Breast epithelium (tissue), 4 donors: ENCODE data around the gene HJURP. TPM values are rescaled to one million over a fixed set of nuclear protein-coding genes. Genes with fewer than 3 reads are reported as not detected.

Experiments
- DNase-seq, 2 donors: peaks; one replicate each; pipeline ENCODE4 v3.0.0-alpha.2; 2019; ENCODE audit warnings: low spot score in 2 of 2
- H3K27ac ChIP-seq, 2 donors: fragments of 200-600 bp; sonication (generic) in 1 of 2; one replicate each; pipeline ENCODE4 v1.5.1; 2016 to 2019; ENCODE audit warnings: mild to moderate bottlenecking in 1 of 2
- H3K27me3 ChIP-seq, 2 donors: fragments of 200-600 bp; sonication (generic) in 1 of 2; one replicate each; pipeline versions ENCODE4 v1.5.1 to v1.6.0; 2017 to 2019; ENCODE audit warnings: control low read depth in 1 of 2, mild to moderate bottlenecking in 1 of 2
- H3K36me3 ChIP-seq: fragments of 200-600 bp; one replicate; pipeline ENCODE4 v1.5.1; 2019
- H3K4me1 ChIP-seq, 2 donors: fragments of 200-600 bp; sonication (generic); one replicate each; pipeline ENCODE4 v1.5.1; 2016 to 2019; ENCODE audit warnings: control low read depth in 1 of 2
- H3K4me3 ChIP-seq, 3 donors: fragments of 200-600 bp; sonication (generic); 1 replicate in 2 of 3; 2 replicates in 1 of 3; pipeline ENCODE4 v1.5.1; 2016 to 2019; ENCODE audit warnings: mild to moderate bottlenecking in 3 of 3, moderate library complexity in 2 of 3
- H3K9me3 ChIP-seq, 2 donors: fragments of 200-600 bp; sonication (generic) in 1 of 2; one replicate each; pipeline ENCODE4 v1.5.1; 2016 to 2019; ENCODE audit warnings: control low read depth in 1 of 2
- CTCF ChIP-seq, 3 donors: fragments of 450-650 bp; IDR thresholded peaks; one replicate each; pipeline ENCODE4 v1.5.1; 2016 to 2017; ENCODE audit warnings: antibody characterized with exemption in 3 of 3, mild to moderate bottlenecking in 3 of 3, moderate library complexity in 3 of 3
- POLR2A ChIP-seq: fragments of 450-650 bp; IDR thresholded peaks from one replicate; pipeline ENCODE4 v1.6.1; 2016; ENCODE audit warnings: antibody characterized with exemption, mild to moderate bottlenecking, moderate library complexity
- POLR2AphosphoS5 ChIP-seq, 3 donors: sonication (generic); formaldehyde crosslinking; IDR thresholded peaks; one replicate each; pipeline ENCODE4 v1.6.1; 2017; ENCODE audit warnings: antibody characterized with exemption in 3 of 3
- intact Hi-C: fragments of 100-400 bp; cut with DNase I; formaldehyde crosslinking; loops from one replicate; pipeline ENCODE4 v1.15.1; 2023; ENCODE audit warnings: low total_unique reads
- total RNA-seq, 3 donors: library from RNA; depleted of rRNA; stranded (reverse); fragments of >200 nt; gene quantifications; one replicate each; pipeline ENCODE4 v1.1.0, GENCODE V29; 2016

Gene HJURP
- total RNA-seq, 3 donors from 2014 or later, result 0.33 to 3.0 TPM; not detected in 1

GRCh38 chr2:233803994-233804393 lies 50.3 kb downstream of the HJURP start:
- Histone ChIP-seq H3K9me3 (no peaks in the 10 kb centered on the region), H3K4me1 (no peaks in the 10 kb centered on the region), H3K27me3 (no peaks in the 10 kb centered on the region), H3K36me3 (no peaks in the 10 kb centered on the region), H3K4me3 (no peak overlapping the region), H3K27ac (no peak overlapping the region)
- no peak for TF ChIP-seq POLR2A
- no peak for TF ChIP-seq POLR2AphosphoS5 (IDR thresholded peaks at IDR 0.05)
- TF ChIP-seq CTCF (IDR thresholded peaks at IDR 0.05), result no peak
- DNase-seq, result no peak
- intact Hi-C loops, result no loop called here

GRCh38 chr2:233803292-233803911 lies 50.9 kb downstream of the HJURP start:
- no peaks in the 10 kb centered on the region for H3K9me3 ChIP-seq
- TF ChIP-seq POLR2A, result no peak
- no peak for TF ChIP-seq CTCF (IDR thresholded peaks at IDR 0.05)
- TF ChIP-seq POLR2AphosphoS5 (IDR thresholded peaks at IDR 0.05), result no peak
- DNase-seq, result no peak
- no peaks in the 10 kb centered on the region for H3K36me3 ChIP-seq
- H3K4me3 ChIP-seq, result no peak overlapping the region
- H3K27ac ChIP-seq, result no peak overlapping the region
- no peaks in the 10 kb centered on the region for H3K4me1 ChIP-seq
- intact Hi-C loops, result no loop called here
- no peaks in the 10 kb centered on the region for H3K27me3 ChIP-seq

- H3K27ac ChIP-seq, result no peak overlapping the region
These were observed 52.1 kb downstream of the HJURP start for GRCh38 chr2:233802132-233802815.

GRCh38 chr2:233801357-233802131 lies 52.8 kb downstream of the HJURP start:
- Histone ChIP-seq H3K36me3 (no peaks in the 10 kb centered on the region), H3K27me3 (no peaks in the 10 kb centered on the region), H3K27ac (no peak overlapping the region), H3K4me3 (no peak overlapping the region), H3K9me3 (no peaks in the 10 kb centered on the region), H3K4me1 (no peaks in the 10 kb centered on the region)
- intact Hi-C loops, result no loop called here
- TF ChIP-seq POLR2AphosphoS5 (IDR thresholded peaks at IDR 0.05), result no peak
- no peak for TF ChIP-seq CTCF (IDR thresholded peaks at IDR 0.05)
- TF ChIP-seq POLR2A, result no peak
- no peak for DNase-seq

More at GRCh38 chr2:233802132-233802815, 52.1 kb downstream of the HJURP start:
- H3K4me3 ChIP-seq, result no peak overlapping the region
- intact Hi-C loops, result no loop called here
- no peak for DNase-seq
- H3K4me1 ChIP-seq, result no peaks in the 10 kb centered on the region
- H3K27me3 ChIP-seq, result no peaks in the 10 kb centered on the region
- no peaks in the 10 kb centered on the region for H3K36me3 ChIP-seq
- no peaks in the 10 kb centered on the region for H3K9me3 ChIP-seq
- TF ChIP-seq POLR2A, result no peak
- no peak for TF ChIP-seq POLR2AphosphoS5 (IDR thresholded peaks at IDR 0.05)
- TF ChIP-seq CTCF (IDR thresholded peaks at IDR 0.05), result no peak

GRCh38 chr2:233800208-233800607 lies 54.1 kb downstream of the HJURP start:
- DNase-seq, result peak in 1 of 2 donors; percentile 2

More at GRCh38 chr2:233800208-233800607, 54.1 kb downstream of the HJURP start:
- Histone ChIP-seq H3K27me3 (no peaks in the 10 kb centered on the region), H3K4me3 (no peak overlapping the region), H3K4me1 (no peaks in the 10 kb centered on the region), H3K9me3 (no peaks in the 10 kb centered on the region), H3K36me3 (no peaks in the 10 kb centered on the region), H3K27ac (no peak overlapping the region)
- intact Hi-C loops, result no loop called here
- TF ChIP-seq POLR2AphosphoS5 (IDR thresholded peaks at IDR 0.05), result no peak
- TF ChIP-seq POLR2A, result no peak
- TF ChIP-seq CTCF (IDR thresholded peaks at IDR 0.05), result no peak
